HG03175 (cell line): ENCODE results near the gene TESPA1.
"Not testable (repeated sequence)": the region's sequence is repeated elsewhere in the genome, so short reads cannot be mapped to it uniquely, and the experiment has no call there.

ENCODE experiments used
- ATAC-seq: cut with Tn5 transposase; IDR thresholded peaks from one replicate; pipeline ENCODE4 v1.9.1; 2021; ENCODE audit warnings: mild to moderate bottlenecking, moderate library complexity; ENCODE audit not compliant: unreplicated experiment

TESPA1 gene

DNA sequence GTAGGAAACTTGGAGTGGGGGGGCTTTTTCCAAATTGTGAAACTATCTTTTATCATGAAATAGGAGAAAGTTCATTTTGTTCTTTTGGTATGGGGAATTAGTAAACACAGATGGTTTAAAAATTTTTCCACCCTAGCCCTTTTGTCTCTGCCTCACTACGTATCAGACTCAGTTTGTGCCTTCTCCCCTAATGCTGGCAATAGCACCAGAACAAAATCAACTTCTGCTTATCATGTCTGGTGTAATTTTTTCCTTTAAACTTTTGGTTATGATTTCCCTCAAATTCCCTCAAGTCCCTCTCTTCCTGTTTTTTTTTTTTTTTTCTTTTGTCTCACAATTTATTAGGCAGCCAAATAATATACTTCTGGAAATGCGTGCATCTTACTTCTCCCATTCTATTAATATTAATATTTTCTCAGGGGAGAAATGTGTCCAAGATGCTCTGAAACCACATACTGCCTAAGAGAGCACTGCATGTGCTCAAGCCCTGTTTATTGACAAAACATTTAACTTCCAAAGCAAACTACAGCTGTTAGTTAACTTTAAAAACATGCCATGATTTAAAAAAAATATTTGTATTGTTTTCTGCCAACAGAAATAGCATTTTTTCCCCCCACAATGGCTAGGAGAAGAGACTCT lies 35.4 kb downstream of the TESPA1 start:
- no peak for ATAC-seq

DNA sequence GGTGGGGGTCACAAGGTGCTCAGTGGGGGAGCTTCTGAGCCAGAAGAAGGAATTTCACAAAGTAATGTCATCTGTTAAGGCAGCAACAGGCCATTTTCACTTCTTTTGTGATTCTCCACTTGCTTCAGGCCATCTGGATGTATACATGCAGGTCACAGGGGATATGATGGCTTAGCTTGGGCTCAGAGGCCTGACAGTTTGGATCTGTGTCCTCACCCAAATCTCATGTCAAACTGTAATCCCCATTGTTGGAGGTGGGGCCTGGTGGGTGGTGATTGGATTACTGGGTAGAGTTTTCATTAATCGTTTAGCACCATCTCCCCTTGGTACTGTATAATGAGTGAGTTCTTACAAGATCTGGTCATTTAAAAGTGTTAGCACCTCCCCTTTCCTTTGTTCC lies 36.4 kb downstream of the TESPA1 start:
- ATAC-seq: no peak

DNA sequence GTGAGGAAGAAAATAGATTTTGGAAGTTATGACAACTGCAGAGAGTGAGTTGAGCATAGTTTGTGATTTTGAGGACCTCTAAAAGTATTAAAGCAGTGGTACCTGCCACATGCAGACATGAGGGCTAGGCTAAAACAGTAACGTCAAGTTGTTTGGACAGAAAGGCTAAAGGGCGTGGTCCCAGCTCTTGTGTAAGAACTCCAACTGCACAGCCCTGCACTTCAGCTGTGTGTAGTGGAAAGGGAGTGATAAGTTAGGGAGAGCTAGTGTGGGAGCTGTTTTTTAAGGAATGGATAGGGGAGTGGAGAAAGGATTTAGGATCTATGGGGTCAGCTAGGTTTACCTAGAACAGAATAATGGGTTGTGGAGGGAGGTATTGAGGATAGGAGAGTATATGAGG lies 39.5 kb downstream of the TESPA1 start:
- no peak for ATAC-seq

GRCh38 chr12:54943292-54943691 lies 41.3 kb downstream of the TESPA1 start:
- not testable (repeated sequence) for ATAC-seq

GRCh38 chr12:54941659-54942058 lies 42.9 kb downstream of the TESPA1 start:
- no peak for ATAC-seq

- no peak for ATAC-seq
Measured at GRCh38 chr12:54940727-54941315, 43.7 kb downstream of the TESPA1 start.

GRCh38 chr12:54937929-54938328 lies 46.6 kb downstream of the TESPA1 start:
- ATAC-seq: no peak

- ATAC-seq: no peak
Measured at GRCh38 chr12:54937376-54937775, 47.2 kb downstream of the TESPA1 start.

DNA sequence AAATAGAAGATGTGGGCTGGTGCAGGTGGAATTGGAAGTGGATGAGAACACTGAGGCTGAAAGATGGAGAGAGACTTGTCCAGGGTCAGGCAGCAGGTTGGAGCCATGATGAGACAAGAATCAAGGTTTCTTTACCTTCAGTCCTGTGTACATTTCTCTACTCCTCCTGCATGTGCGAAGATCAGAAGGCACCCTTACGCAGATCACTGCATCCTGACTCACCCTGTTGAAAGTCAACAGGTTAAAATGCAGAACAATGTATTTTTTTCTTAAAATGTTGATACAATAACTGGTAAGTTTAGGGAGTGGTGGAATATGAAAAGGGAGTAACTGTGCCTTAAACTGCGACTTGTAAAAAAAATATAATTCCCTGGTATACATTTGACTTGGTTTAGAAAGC lies 47.8 kb downstream of the TESPA1 start:
- ATAC-seq: no peak

- ATAC-seq: peak; percentile 93
Measured at GRCh38 chr12:54935235-54935951, 49.2 kb downstream of the TESPA1 start.

DNA sequence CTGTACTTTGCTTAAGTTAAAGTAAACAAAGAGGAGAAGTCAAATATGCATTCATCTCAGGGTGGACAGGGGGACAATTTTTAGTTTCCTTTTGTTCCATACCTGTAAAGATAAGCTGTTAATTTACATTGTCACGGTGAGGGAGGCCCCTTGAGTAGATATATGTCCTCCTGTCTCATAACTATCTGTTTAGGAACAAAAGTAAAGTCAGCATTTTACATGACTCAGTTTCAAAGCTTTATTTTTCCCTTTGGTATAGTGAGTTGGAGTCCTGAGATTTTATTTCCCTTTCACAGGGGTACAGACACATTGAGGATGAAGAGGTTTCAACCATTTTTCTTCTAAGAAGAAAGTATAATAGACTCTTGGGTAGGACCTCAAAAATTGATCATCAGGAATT lies 50.1 kb downstream of the TESPA1 start:
- ATAC-seq: no peak

- ATAC-seq: no peak
Measured at GRCh38 chr12:54933376-54933775, 51.2 kb downstream of the TESPA1 start.

DNA sequence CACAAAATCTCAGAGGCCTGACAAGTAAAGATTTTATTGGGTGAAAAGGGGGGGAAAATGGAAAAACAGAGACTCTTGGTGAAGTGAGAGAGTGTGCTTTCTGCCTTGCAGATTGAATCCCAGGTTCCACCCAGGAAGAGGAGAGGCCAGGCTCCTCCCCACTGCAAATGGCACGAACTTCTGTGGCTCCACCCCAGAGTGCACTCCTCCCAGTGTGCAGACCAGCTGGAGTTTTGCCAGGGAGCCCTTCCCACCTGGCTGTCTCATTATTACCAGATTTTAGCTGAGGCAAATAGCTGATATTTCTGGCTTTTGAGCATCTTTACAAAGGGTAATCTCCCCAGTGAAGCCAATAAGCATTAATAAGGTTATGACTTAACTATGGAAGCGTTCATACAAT lies 51.9 kb downstream of the TESPA1 start:
- no peak for ATAC-seq

GRCh38 chr12:54932038-54932437 lies 52.5 kb downstream of the TESPA1 start:
- no peak for ATAC-seq

GRCh38 chr12:54929998-54930397 lies 54.6 kb downstream of the TESPA1 start:
- ATAC-seq: no peak

GRCh38 chr12:54926246-54926645 lies 58.3 kb downstream of the TESPA1 start:
- ATAC-seq: no peak

GRCh38 chr12:54924972-54925707 lies 59.4 kb downstream of the TESPA1 start:
- no peak for ATAC-seq

- ATAC-seq: no peak
Measured at GRCh38 chr12:54917001-54917488, 67.5 kb downstream of the TESPA1 start.
